ENCODE measurements around the gene HSD11B1. TPM values are rescaled to one million over a fixed set of nuclear protein-coding genes. Genes with fewer than 3 reads are reported as not detected.

Gene HSD11B1
- total RNA-seq, 1 donor: 21.6 TPM

Other genes starting within 250 kb of the HSD11B1 start
- 2.6 and 9.1 TPM in 2 replicates for gene CAMK1G, start 121.1 kb upstream of the HSD11B1 start, total RNA-seq
- gene LAMB3, start 52.4 kb upstream of the HSD11B1 start, total RNA-seq: 3.9 and 14.2 TPM in 2 replicates
- gene G0S2, start 29.4 kb upstream of the HSD11B1 start, total RNA-seq: 4.8 and 52.2 TPM in 2 replicates
- not detected in 2 replicates for gene TRAF3IP3, start 51.2 kb downstream of the HSD11B1 start, total RNA-seq
- 3.0 and 3.5 TPM in 2 replicates for gene C1orf74, start 79.7 kb downstream of the HSD11B1 start, total RNA-seq
- gene IRF6, start 101.3 kb downstream of the HSD11B1 start, total RNA-seq: under 0.01 and 0.32 TPM in 2 replicates
- 10.6 and 12.1 TPM in 2 replicates for gene UTP25, start 123.1 kb downstream of the HSD11B1 start, total RNA-seq
- 3.5 and 3.9 TPM in 2 replicates for gene SYT14, start 233.4 kb downstream of the HSD11B1 start, total RNA-seq

Measured in fibroblast of villous mesenchyme (primary cell).